H1 (cell line): Measurements from ENCODE around the gene HIVEP3. TPM values are rescaled to one million over a fixed set of nuclear protein-coding genes. Genes with fewer than 3 reads are reported as not detected.
A peak's percentile ranks its signal among the peaks of the same experiment; 100 is the strongest.

Source experiments
- CTCF ChIA-PET: fragments of 300-600 bp; sonication (Branson Sonifier 250); formaldehyde crosslinking; loops from one replicate; lab custom pipeline; 2021; ENCODE audit not compliant: partially characterized antibody; lab: Charles Lee
- POLR2A ChIA-PET: fragments of 300-600 bp; sonication (Branson Sonifier 250); formaldehyde crosslinking; loops from one replicate; lab custom pipeline; 2021; ENCODE audit warnings: inconsistent platforms; ENCODE audit not compliant: partially characterized antibody; lab: Charles Lee
- DNase-seq, 2 experiments: peaks; one replicate each; pipeline versions ENCODE4 v3.0.0 to v3.0.0-alpha.2; 2010 to 2022; ENCODE audit warnings: low spot score in 2 of 2, low read depth in 1 of 2, mixed read lengths in 1 of 2
- FAIRE-seq: peaks from 2 replicates; lab custom pipeline; 2011; peaks lifted over from hg19 to GRCh38; lab: Jason Lieb, UNC
- H2AFZ ChIP-seq: 2 replicates; pipeline ENCODE4 v1.8.1; 2012; ENCODE audit warnings: low read length, inconsistent platforms
- H2AK5ac ChIP-seq: 2 replicates; pipeline ENCODE4 v1.6.1; 2013; ENCODE audit warnings: low read depth, low read length
- H2BK120ac ChIP-seq: replicated peaks from 2 replicates; pipeline ENCODE3; 2013; ENCODE audit warnings: low read depth, low read length, inconsistent platforms
- H2BK12ac ChIP-seq: 2 replicates; pipeline ENCODE4 v1.6.1; 2013; ENCODE audit warnings: low read depth, low read length
- H2BK15ac ChIP-seq: 2 replicates; pipeline ENCODE4 v1.6.1; 2013; ENCODE audit warnings: low read length
- H2BK20ac ChIP-seq: 2 replicates; pipeline ENCODE4 v1.6.1; 2013; ENCODE audit warnings: low read length
- H2BK5ac ChIP-seq: 2 replicates; pipeline ENCODE4 v1.6.1; 2013; ENCODE audit warnings: low read depth, low read length
- H3K14ac ChIP-seq: 2 replicates; pipeline ENCODE4 v1.6.1; 2013; ENCODE audit warnings: inconsistent platforms; ENCODE audit not compliant: insufficient read length
- H3K18ac ChIP-seq: 2 replicates; pipeline ENCODE4 v1.6.1; 2013; ENCODE audit warnings: low read length; ENCODE audit errors: extremely low read depth
- H3K23ac ChIP-seq: 2 replicates; pipeline ENCODE4 v1.6.1; 2013; ENCODE audit warnings: inconsistent platforms; ENCODE audit not compliant: insufficient read length
- H3K23me2 ChIP-seq: 2 replicates; pipeline ENCODE4 v1.6.1; 2013; ENCODE audit warnings: low read depth, low read length
- H3K27ac ChIP-seq: 2 replicates; pipeline ENCODE4 v1.6.1; 2011; ENCODE audit warnings: low read depth, low read length, inconsistent platforms
- H3K27me3 ChIP-seq, 4 experiments: replicated peaks in 1 of 4; 1 replicate in 1 of 4; 2 replicates in 3 of 4; pipeline versions ENCODE4 v1.6.1 to v1.8.1; 2011 to 2013; ENCODE audit warnings: low read length in 3 of 4, mild to moderate bottlenecking in 3 of 4, inconsistent platforms in 2 of 4, mixed read lengths in 2 of 4, moderate library complexity in 1 of 4; ENCODE audit not compliant: control insufficient read depth in 3 of 4, insufficient read depth in 3 of 4; ENCODE audit errors: extremely low read depth in 1 of 4
- H3K36me3 ChIP-seq, 4 experiments: 2 replicates each; pipeline versions ENCODE4 v1.6.1 to v1.8.1; 2011 to 2013; ENCODE audit warnings: mild to moderate bottlenecking in 4 of 4, low read length in 3 of 4, moderate library complexity in 2 of 4, control low read depth in 1 of 4, inconsistent platforms in 1 of 4; ENCODE audit not compliant: insufficient read depth in 4 of 4, control insufficient read depth in 2 of 4
- H3K4ac ChIP-seq: replicated peaks from 2 replicates; pipeline ENCODE3; 2013; ENCODE audit warnings: low read length, low read depth, mixed read lengths, inconsistent platforms; ENCODE audit not compliant: insufficient read length
- H3K4me1 ChIP-seq, 4 experiments: replicated peaks in 1 of 4; 1 replicate in 1 of 4; 2 replicates in 3 of 4; pipeline versions ENCODE4 v1.6.1 to v1.8.1; 2011 to 2013; ENCODE audit warnings: low read length in 3 of 4, inconsistent platforms in 2 of 4, mixed read lengths in 1 of 4; ENCODE audit not compliant: insufficient read depth in 4 of 4, control insufficient read depth in 3 of 4
- H3K4me2 ChIP-seq, 2 experiments: 2 replicates each; pipeline versions ENCODE4 v1.6.1 to v1.8.1; 2011 to 2013; ENCODE audit warnings: low read depth in 2 of 2, low read length in 2 of 2, control low read depth in 1 of 2, inconsistent platforms in 1 of 2, mild to moderate bottlenecking in 1 of 2; ENCODE audit not compliant: insufficient read depth in 1 of 2
- H3K4me3 ChIP-seq, 4 experiments: fragments of 200-600, 300-600 bp in 1 of 4; sonication (generic), shearing (Covaris generic), sonication (Bioruptor Twin) in 1 of 4; 2 replicates each; pipeline versions ENCODE4 v1.5.1 to v1.8.1; 2011 to 2016; ENCODE audit warnings: low read length in 4 of 4, low read depth in 3 of 4, control low read depth in 2 of 4, inconsistent platforms in 2 of 4, mild to moderate bottlenecking in 2 of 4, mixed read lengths in 1 of 4, moderate library complexity in 1 of 4; ENCODE audit not compliant: insufficient read depth in 2 of 4; ENCODE audit errors: extremely low read depth in 1 of 4
- H3K56ac ChIP-seq: replicated peaks from 2 replicates; pipeline ENCODE3; 2013; ENCODE audit warnings: low read depth, mild to moderate bottlenecking, mixed read lengths, low read length, inconsistent platforms; ENCODE audit not compliant: insufficient read length
- H3K79me1 ChIP-seq: 2 replicates; pipeline ENCODE4 v1.6.1; 2013; ENCODE audit warnings: low read depth, low read length, control low read depth
- H3K79me2 ChIP-seq, 2 experiments: 2 replicates each; pipeline versions ENCODE4 v1.6.1 to v1.8.1; 2012 to 2013; ENCODE audit warnings: low read length in 2 of 2, mild to moderate bottlenecking in 2 of 2, inconsistent platforms in 1 of 2; ENCODE audit not compliant: insufficient read depth in 2 of 2, control insufficient read depth in 1 of 2
- H3K9ac ChIP-seq, 4 experiments: replicated peaks in 1 of 4; 1 replicate in 1 of 4; 2 replicates in 3 of 4; pipeline versions ENCODE4 v1.6.1 to v1.8.1; 2011 to 2013; ENCODE audit warnings: low read depth in 3 of 4, low read length in 3 of 4, control low read depth in 2 of 4, mild to moderate bottlenecking in 2 of 4, moderate library complexity in 2 of 4, inconsistent platforms in 1 of 4; ENCODE audit errors: extremely low read depth in 1 of 4
- H3K9me3 ChIP-seq, 2 experiments: 2 replicates each; pipeline versions ENCODE4 v1.6.1 to v1.8.1; 2012 to 2013; ENCODE audit warnings: mild to moderate bottlenecking in 2 of 2, moderate library complexity in 2 of 2, control low read depth in 1 of 2, inconsistent platforms in 1 of 2, low read depth in 1 of 2, low read length in 1 of 2, mixed read lengths in 1 of 2; ENCODE audit not compliant: insufficient read depth in 2 of 2
- H4K20me1 ChIP-seq, 2 experiments: replicated peaks in 1 of 2; 2 replicates each; pipeline versions ENCODE3 to v1.8.1; 2011 to 2013; ENCODE audit warnings: inconsistent platforms in 2 of 2, low read length in 2 of 2, mild to moderate bottlenecking in 1 of 2; ENCODE audit not compliant: insufficient read depth in 2 of 2, control insufficient read depth in 1 of 2
- H4K5ac ChIP-seq: 2 replicates; pipeline ENCODE4 v1.6.1; 2013; ENCODE audit warnings: low read length, low read depth, mixed read lengths, inconsistent platforms; ENCODE audit not compliant: insufficient read length
- H4K8ac ChIP-seq: 2 replicates; pipeline ENCODE4 v1.8.0; 2013; ENCODE audit warnings: mild to moderate bottlenecking, moderate library complexity, low read length, inconsistent platforms; ENCODE audit not compliant: insufficient read depth; ENCODE audit errors: extremely low read depth
- H4K91ac ChIP-seq: replicated peaks from 2 replicates; pipeline ENCODE3; 2013; ENCODE audit warnings: low read length, mixed read lengths, inconsistent platforms; ENCODE audit not compliant: insufficient read length
- CHD1 ChIP-seq: IDR thresholded peaks from 2 replicates; pipeline ENCODE4 v1.6.1; 2012; ENCODE audit warnings: low read depth, low read length, improper control_type of control experiment
- EZH2 ChIP-seq: fragments of 200-600 bp; sonication (generic); IDR thresholded peaks from 2 replicates; pipeline ENCODE4 v1.7.1; 2012; ENCODE audit warnings: low read depth, mild to moderate bottlenecking, moderate library complexity, low read length, inconsistent platforms; ENCODE audit not compliant: severe bottlenecking
- GTF2F1 ChIP-seq: IDR thresholded peaks from 2 replicates; pipeline ENCODE4 v1.6.1; 2012; ENCODE audit warnings: low read depth, low read length, improper control_type of control experiment, borderline replicate concordance
- JUN ChIP-seq: IDR thresholded peaks from 2 replicates; pipeline ENCODE4 v1.6.1; 2011; ENCODE audit warnings: low read depth, mild to moderate bottlenecking, improper control_type of control experiment, low read length
- KDM4A ChIP-seq: IDR thresholded peaks from one replicate; pipeline ENCODE4 v1.7.1; 2012; ENCODE audit warnings: low read depth, mild to moderate bottlenecking, moderate library complexity, low read length, inconsistent platforms; ENCODE audit not compliant: severe bottlenecking
- MAX ChIP-seq: IDR thresholded peaks from 2 replicates; pipeline ENCODE4 v1.6.1; 2012; ENCODE audit warnings: inconsistent platforms
- PHF8 ChIP-seq: fragments of 200-600 bp; sonication (generic); conservative IDR thresholded peaks from 2 replicates; pipeline ENCODE4 v1.7.1; 2012; ENCODE audit warnings: low read depth, mild to moderate bottlenecking, inconsistent platforms, low read length, moderate library complexity
- SIX5 ChIP-seq: IDR thresholded peaks from 2 replicates; pipeline ENCODE4 v1.6.1; 2011; ENCODE audit warnings: mild to moderate bottlenecking, low read depth, low read length
- SP1 ChIP-seq: IDR thresholded peaks from 2 replicates; pipeline ENCODE4 v1.6.1; 2011; ENCODE audit warnings: low read depth, low read length
- SP2 ChIP-seq: IDR thresholded peaks from 2 replicates; pipeline ENCODE4 v1.6.1; 2012; ENCODE audit warnings: mild to moderate bottlenecking, low read length, inconsistent platforms
- SUZ12 ChIP-seq: fragments of 200-600 bp; sonication (generic); IDR thresholded peaks from 2 replicates; pipeline ENCODE4 v1.6.1; 2012; ENCODE audit warnings: mild to moderate bottlenecking, inconsistent platforms, low read length, moderate library complexity, mixed read lengths
- TAF7 ChIP-seq: optimal IDR thresholded peaks from 2 replicates; pipeline ENCODE3; 2011; ENCODE audit warnings: low read depth, mild to moderate bottlenecking, inconsistent platforms, low read length, moderate library complexity, borderline replicate concordance
- YY1 ChIP-seq: IDR thresholded peaks from 2 replicates; pipeline ENCODE4 v1.6.1; 2011; ENCODE audit warnings: low read depth, mild to moderate bottlenecking, low read length
- WGBS, 2 experiments: shearing (Covaris generic) in 1 of 2; methylation state at CpG; one replicate each; pipeline versions ENCODE4 v1.1.6 to v1.1.7; 2013 to 2015; ENCODE audit warnings: low lambda C conversion rate in 2 of 2, mixed read lengths in 2 of 2, inconsistent platforms in 1 of 2, low coverage in 1 of 2, missing lambda C conversion rate in 1 of 2; ENCODE audit not compliant: insufficient replicate concordance in 2 of 2, insufficient coverage in 1 of 2, insufficient read length in 1 of 2; ENCODE audit errors: extremely low coverage in 1 of 2, missing lambda C conversion rate in 1 of 2; 5-methylcytosine and 5-hydroxymethylcytosine counted together
- polyA plus RNA-seq, 7 experiments: library from polyadenylated mRNA; depleted of rRNA in 3 of 7; stranded (reverse) in 5 of 7; unstranded in 2 of 7; fragments of >200 nt in 5 of 7; fragments of 200-250 nt in 2 of 7; gene quantifications; 1 replicate in 5 of 7; 2 replicates in 1 of 7; 4 replicates in 1 of 7; pipeline versions ENCODE4 v1.2.1 to v1.2.3, GENCODE V29; 2011 to 2013; ENCODE audit warnings: missing spikeins in 2 of 7, mixed read lengths in 2 of 7
- total RNA-seq: library from RNA; stranded (reverse); fragmentation: NEBNext Ultra II Directional; extraction: Animal tissue kit (Norgen Biotek cat#: 25700); gene quantifications from 2 replicates; pipeline ENCODE4 v1.2.1, GENCODE V29; 2021

The HIVEP3 gene
- total and polyA plus RNA-seq, 2 of the 8 experiments (the other 6 are each of a cell fraction or from before 2014, with no cell fraction given) = 0.24 to 0.69 TPM

GRCh38 chr1:41917835-41918449 is 780 bp downstream of the HIVEP3 start:
- H3K27ac ChIP-seq = no peak overlapping the region
- no peak overlapping the region for H3K18ac ChIP-seq
- H3K9me3 ChIP-seq = no peaks in the 10 kb centered on the region
- no peaks in the 10 kb centered on the region for H3K36me3 ChIP-seq
- H3K56ac ChIP-seq = no peak overlapping the region
- H3K9ac ChIP-seq = peak overlapping the region in 1 of 4 experiments; percentile 13; a peak in 1 of 7 replicates
- no peak overlapping the region; the same call in 1 of the 2 replicates for H2AFZ ChIP-seq
- no peak overlapping the region for H2BK120ac ChIP-seq
- 1% methylated on average over 38 of the region's 53 CpGs; no CpG with 5 or more reads in 1 of the 2 experiments for WGBS, 2 experiments
- H2BK20ac ChIP-seq = no peak overlapping the region
- no peak overlapping the region for H2BK15ac ChIP-seq
- no peak overlapping the region for H3K14ac ChIP-seq
- no peak for FAIRE-seq
- H4K20me1 ChIP-seq = peaks cover 0 to 1% of the 10 kb centered on the region in 2 experiments
- peaks cover 7% of the 10 kb centered on the region for H3K23me2 ChIP-seq
- H3K4me2 ChIP-seq = peak overlapping the region; percentile 68 to 95
- DNase-seq = peak in 1 of 2 experiments; percentile 73
- H3K27me3 ChIP-seq = peaks cover 14 to 36% (median 30%) of the 10 kb centered on the region in 4 experiments
- H4K5ac ChIP-seq = no peak overlapping the region
- ChIA-PET CTCF (interaction anchor here (0.9 to 2.0 kb wide), 4 partner anchors 9 to 339 kb away, joined by 3 to 8 read pairs (median 3); no protein-coding TSS in a partner anchor), POLR2A (no interaction called here)
- H3K79me2 ChIP-seq = no peaks in the 10 kb centered on the region
- H3K23ac ChIP-seq = no peak overlapping the region
- H2AK5ac ChIP-seq = no peak overlapping the region
- no peak overlapping the region for H4K8ac ChIP-seq
- no peak overlapping the region for H2BK12ac ChIP-seq
- H3K4ac ChIP-seq = no peak overlapping the region
- H3K4me3 ChIP-seq = peak overlapping the region; percentile 52 to 72 (median 61)
- no peak overlapping the region for H2BK5ac ChIP-seq
- H3K4me1 ChIP-seq = peaks cover 8 to 22% (median 12%) of the 10 kb centered on the region in 4 experiments
- no peaks in the 10 kb centered on the region for H3K79me1 ChIP-seq
- H4K91ac ChIP-seq = no peak overlapping the region
- TF ChIP-seq CHD1 (no peak), SP2 (no peak), YY1 (no peak), MAX (0 out of 2 replicates have a peak, but pooled peaks have one; percentile 13), JUN (no peak), SUZ12 (peak; percentile 42; the same call in 1 of the 2 replicates), EZH2 (peak; percentile 58), SIX5 (no peak), KDM4A (peak; percentile 93), TAF7 (no peak), GTF2F1 (no peak), SP1 (no peak), PHF8 (no peak)
